WTC11 (cell line): ENCODE results near the gene MEAF6. TPM values are rescaled to one million over a fixed set of nuclear protein-coding genes. Genes with fewer than 3 reads are reported as not detected.

Source experiments
- ATAC-seq: fragments of 200-7000 bp; cut with Tn5 transposase; 2 replicates; pipeline ENCODE4 v1.10.0; 2021; ENCODE audit warnings: mild to moderate bottlenecking, moderate library complexity
- CTCF ChIA-PET: fragments of 300-600 bp; sonication (Branson Sonifier 250); formaldehyde crosslinking; loops from one replicate; lab custom pipeline; 2021; ENCODE audit warnings: antibody characterized with exemption; lab: Charles Lee
- POLR2A ChIA-PET: fragments of 350-600 bp; sonication (Branson Sonifier 250); formaldehyde crosslinking; loops from one replicate; lab custom pipeline; 2021; ENCODE audit warnings: antibody characterized with exemption; lab: Charles Lee
- DNase-seq: peaks from one replicate; pipeline ENCODE4 v3.0.0; 2021; ENCODE audit warnings: low spot score
- H3K27ac Mint-ChIP-seq: 2 replicates; pipeline ENCODE4 v1.8.0; 2021; ENCODE audit warnings: mixed read lengths
- H3K27me3 Mint-ChIP-seq: 2 replicates; pipeline ENCODE4 v1.8.0; 2021; ENCODE audit warnings: low read depth, mild to moderate bottlenecking, moderate library complexity, mixed read lengths
- H3K36me3 Mint-ChIP-seq: 2 replicates; pipeline ENCODE4 v1.8.0; 2021; ENCODE audit warnings: mixed read lengths
- H3K4me1 Mint-ChIP-seq: 2 replicates; pipeline ENCODE4 v1.8.0; 2022; ENCODE audit warnings: mixed read lengths
- H3K4me3 Mint-ChIP-seq: 2 replicates; pipeline ENCODE4 v1.8.0; 2021; ENCODE audit warnings: mild to moderate bottlenecking, moderate library complexity, mixed read lengths
- H3K9me3 Mint-ChIP-seq: 2 replicates; pipeline ENCODE4 v1.8.0; 2021; ENCODE audit warnings: mixed read lengths
- AR ChIP-seq: fragments of 250-450 bp; sonication (Bioruptor Pico); IDR thresholded peaks from 2 replicates; pipeline ENCODE4 v1.9.0; 2021; ENCODE audit warnings: mild to moderate bottlenecking
- ATF1 ChIP-seq: sonication (generic); formaldehyde crosslinking; IDR thresholded peaks from 2 replicates; pipeline ENCODE4 v1.8.1; 2023; ENCODE audit warnings: mild to moderate bottlenecking, moderate library complexity, missing genetic modification reagents
- CREM ChIP-seq: sonication (generic); formaldehyde crosslinking; IDR thresholded peaks from 2 replicates; pipeline ENCODE4 v1.8.1; 2022; ENCODE audit warnings: mild to moderate bottlenecking, missing genetic modification reagents, moderate library complexity
- E2F4 ChIP-seq: sonication (generic); formaldehyde crosslinking; IDR thresholded peaks from 2 replicates; pipeline ENCODE4 v1.8.1; 2022; ENCODE audit warnings: low read depth, mild to moderate bottlenecking, moderate library complexity, missing genetic modification reagents, borderline replicate concordance
- ESRRA ChIP-seq: sonication (generic); formaldehyde crosslinking; IDR thresholded peaks from 2 replicates; pipeline ENCODE4 v1.8.1; 2022; ENCODE audit warnings: mild to moderate bottlenecking, missing genetic modification reagents, borderline replicate concordance
- FOXJ3 ChIP-seq: sonication (generic); formaldehyde crosslinking; IDR thresholded peaks from 2 replicates; pipeline ENCODE4 v1.9.0; 2021; ENCODE audit warnings: missing genetic modification reagents, mild to moderate bottlenecking, borderline replicate concordance
- HMGXB4 ChIP-seq: sonication (generic); formaldehyde crosslinking; IDR thresholded peaks from 2 replicates; pipeline ENCODE4 v1.8.1; 2023; ENCODE audit warnings: mild to moderate bottlenecking, moderate library complexity, missing genetic modification reagents
- NFE2L1 ChIP-seq: sonication (generic); formaldehyde crosslinking; IDR thresholded peaks from 2 replicates; pipeline ENCODE4 v1.8.1; 2023; ENCODE audit warnings: missing genetic modification reagents
- SMAD3 ChIP-seq: sonication (generic); formaldehyde crosslinking; IDR thresholded peaks from 2 replicates; pipeline ENCODE4 v1.8.0; 2022; ENCODE audit warnings: missing genetic modification reagents, mild to moderate bottlenecking, borderline replicate concordance
- SP1 ChIP-seq: sonication (generic); formaldehyde crosslinking; conservative IDR thresholded peaks from 2 replicates; pipeline ENCODE4 v1.8.1; 2022; ENCODE audit warnings: missing genetic modification reagents
- TCF7 ChIP-seq: sonication (generic); formaldehyde crosslinking; IDR thresholded peaks from 2 replicates; pipeline ENCODE4 v1.8.0; 2022; ENCODE audit warnings: mild to moderate bottlenecking, low read depth, missing genetic modification reagents, moderate library complexity
- ZNF138 ChIP-seq: sonication (generic); formaldehyde crosslinking; conservative IDR thresholded peaks from 2 replicates; pipeline ENCODE4 v1.8.1; 2022; ENCODE audit warnings: mild to moderate bottlenecking, moderate library complexity, missing genetic modification reagents
- total RNA-seq: library from RNA; stranded (reverse); gene quantifications from 3 replicates; pipeline ENCODE4 v1.2.3, GENCODE V29; 2021
- TF ChIP-seq, protein P1 (sequence below): sonication (generic); formaldehyde crosslinking; IDR thresholded peaks from 2 replicates; pipeline ENCODE4 v1.8.1; 2023; ENCODE audit warnings: mild to moderate bottlenecking, missing genetic modification reagents, moderate library complexity
- TF ChIP-seq, protein P2 (sequence below): sonication (generic); formaldehyde crosslinking; IDR thresholded peaks from 2 replicates; pipeline ENCODE4 v1.8.0; 2022; ENCODE audit warnings: mild to moderate bottlenecking, missing genetic modification reagents
- TF ChIP-seq, protein P3 (sequence below): sonication (generic); formaldehyde crosslinking; IDR thresholded peaks from 2 replicates; pipeline ENCODE4 v1.8.1; 2022; ENCODE audit warnings: missing genetic modification reagents, borderline replicate concordance
- TF ChIP-seq, protein P4 (sequence below): sonication (generic); formaldehyde crosslinking; IDR thresholded peaks from 2 replicates; pipeline ENCODE4 v1.8.0; 2022; ENCODE audit warnings: mild to moderate bottlenecking, missing genetic modification reagents
- TF ChIP-seq, protein P5 (sequence below): sonication (generic); formaldehyde crosslinking; conservative IDR thresholded peaks from 2 replicates; pipeline ENCODE4 v1.8.1; 2023; ENCODE audit warnings: mild to moderate bottlenecking, low read depth, missing genetic modification reagents, moderate library complexity

Gene MEAF6
- total RNA-seq, 1 experiment from 2014 or later, result 37.4 TPM

GRCh38 chr1:37553598-37553926 lies 39.0 kb upstream of the MEAF6 start (continued):
- no peak for TF ChIP-seq HMGXB4 (CRISPR knock-in tag)
- no peak for TF ChIP-seq ESRRA (CRISPR knock-in tag)
- TF ChIP-seq FOXJ3, result no peak
- TF ChIP-seq NFE2L1 (CRISPR knock-in tag), result no peak
- no peak for TF ChIP-seq CREM
- no peak for TF ChIP-seq AR (CRISPR knock-in tag)
- TF ChIP-seq ZNF138 (CRISPR knock-in tag), result no peak

- Mint-ChIP-seq H3K9me3 (peaks cover 2% of the 10 kb centered on the region; the same call in 1 of the 2 replicates), H3K27ac (no peak overlapping the region), H3K36me3 (peaks cover 48% of the 10 kb centered on the region), H3K27me3 (no peaks in the 10 kb centered on the region), H3K4me3 (no peak overlapping the region), H3K4me1 (peaks cover 10% of the 10 kb centered on the region)
- ChIA-PET CTCF (no interaction called here), POLR2A (no interaction called here)
- TF ChIP-seq E2F4, result no peak
- TF ChIP-seq, protein P1, sequence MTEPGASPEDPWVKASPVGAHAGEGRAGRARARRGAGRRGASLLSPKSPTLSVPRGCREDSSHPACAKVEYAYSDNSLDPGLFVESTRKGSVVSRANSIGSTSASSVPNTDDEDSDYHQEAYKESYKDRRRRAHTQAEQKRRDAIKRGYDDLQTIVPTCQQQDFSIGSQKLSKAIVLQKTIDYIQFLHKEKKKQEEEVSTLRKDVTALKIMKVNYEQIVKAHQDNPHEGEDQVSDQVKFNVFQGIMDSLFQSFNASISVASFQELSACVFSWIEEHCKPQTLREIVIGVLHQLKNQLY, result no peak
- no peak for TF ChIP-seq SP1
- TF ChIP-seq, protein P2, sequence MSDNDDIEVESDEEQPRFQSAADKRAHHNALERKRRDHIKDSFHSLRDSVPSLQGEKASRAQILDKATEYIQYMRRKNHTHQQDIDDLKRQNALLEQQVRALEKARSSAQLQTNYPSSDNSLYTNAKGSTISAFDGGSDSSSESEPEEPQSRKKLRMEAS (CRISPR knock-in tag), result no peak
- TF ChIP-seq TCF7 (CRISPR knock-in tag), result no peak
- no peak for TF ChIP-seq SMAD3
- TF ChIP-seq, protein P3, sequence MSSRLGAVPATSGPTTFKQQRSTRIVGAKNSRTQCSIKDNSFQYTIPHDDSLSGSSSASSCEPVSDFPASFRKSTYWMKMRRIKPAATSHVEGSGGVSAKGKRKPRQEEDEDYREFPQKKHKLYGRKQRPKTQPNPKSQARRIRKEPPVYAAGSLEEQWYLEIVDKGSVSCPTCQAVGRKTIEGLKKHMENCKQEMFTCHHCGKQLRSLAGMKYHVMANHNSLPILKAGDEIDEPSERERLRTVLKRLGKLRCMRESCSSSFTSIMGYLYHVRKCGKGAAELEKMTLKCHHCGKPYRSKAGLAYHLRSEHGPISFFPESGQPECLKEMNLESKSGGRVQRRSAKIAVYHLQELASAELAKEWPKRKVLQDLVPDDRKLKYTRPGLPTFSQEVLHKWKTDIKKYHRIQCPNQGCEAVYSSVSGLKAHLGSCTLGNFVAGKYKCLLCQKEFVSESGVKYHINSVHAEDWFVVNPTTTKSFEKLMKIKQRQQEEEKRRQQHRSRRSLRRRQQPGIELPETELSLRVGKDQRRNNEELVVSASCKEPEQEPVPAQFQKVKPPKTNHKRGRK (CRISPR knock-in tag), result no peak
- TF ChIP-seq, protein P4, sequence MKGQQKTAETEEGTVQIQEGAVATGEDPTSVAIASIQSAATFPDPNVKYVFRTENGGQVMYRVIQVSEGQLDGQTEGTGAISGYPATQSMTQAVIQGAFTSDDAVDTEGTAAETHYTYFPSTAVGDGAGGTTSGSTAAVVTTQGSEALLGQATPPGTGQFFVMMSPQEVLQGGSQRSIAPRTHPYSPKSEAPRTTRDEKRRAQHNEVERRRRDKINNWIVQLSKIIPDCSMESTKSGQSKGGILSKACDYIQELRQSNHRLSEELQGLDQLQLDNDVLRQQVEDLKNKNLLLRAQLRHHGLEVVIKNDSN (CRISPR knock-in tag), result no peak
- TF ChIP-seq ATF1, result no peak
- TF ChIP-seq, protein P5, sequence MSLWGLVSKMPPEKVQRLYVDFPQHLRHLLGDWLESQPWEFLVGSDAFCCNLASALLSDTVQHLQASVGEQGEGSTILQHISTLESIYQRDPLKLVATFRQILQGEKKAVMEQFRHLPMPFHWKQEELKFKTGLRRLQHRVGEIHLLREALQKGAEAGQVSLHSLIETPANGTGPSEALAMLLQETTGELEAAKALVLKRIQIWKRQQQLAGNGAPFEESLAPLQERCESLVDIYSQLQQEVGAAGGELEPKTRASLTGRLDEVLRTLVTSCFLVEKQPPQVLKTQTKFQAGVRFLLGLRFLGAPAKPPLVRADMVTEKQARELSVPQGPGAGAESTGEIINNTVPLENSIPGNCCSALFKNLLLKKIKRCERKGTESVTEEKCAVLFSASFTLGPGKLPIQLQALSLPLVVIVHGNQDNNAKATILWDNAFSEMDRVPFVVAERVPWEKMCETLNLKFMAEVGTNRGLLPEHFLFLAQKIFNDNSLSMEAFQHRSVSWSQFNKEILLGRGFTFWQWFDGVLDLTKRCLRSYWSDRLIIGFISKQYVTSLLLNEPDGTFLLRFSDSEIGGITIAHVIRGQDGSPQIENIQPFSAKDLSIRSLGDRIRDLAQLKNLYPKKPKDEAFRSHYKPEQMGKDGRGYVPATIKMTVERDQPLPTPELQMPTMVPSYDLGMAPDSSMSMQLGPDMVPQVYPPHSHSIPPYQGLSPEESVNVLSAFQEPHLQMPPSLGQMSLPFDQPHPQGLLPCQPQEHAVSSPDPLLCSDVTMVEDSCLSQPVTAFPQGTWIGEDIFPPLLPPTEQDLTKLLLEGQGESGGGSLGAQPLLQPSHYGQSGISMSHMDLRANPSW (CRISPR knock-in tag), result no peak
- ATAC-seq (no peak), DNase-seq (no peak)
Measured at GRCh38 chr1:37549341-37549740, 34.8 kb upstream of the MEAF6 start.
